Measurements from ENCODE around the gene SPNS1. TPM values are rescaled to one million over a fixed set of nuclear protein-coding genes. Genes with fewer than 3 reads are reported as not detected.
A peak's percentile ranks its signal among the peaks of the same experiment; 100 is the strongest.

SPNS1 gene
- total RNA-seq, 2 experiments from 2014 or later, result 24.8 to 26.1 TPM

GRCh38 chr16:29025218-29025617 is 50.6 kb downstream of the SPNS1 start:
- Mint-ChIP-seq H3K27ac (peak overlapping the region; percentile 77), H3K27me3 (no peaks in the 10 kb centered on the region), H3K36me3 (ENCODE audit: low read depth) (no peaks in the 10 kb centered on the region), H3K9me3 (no peaks in the 10 kb centered on the region), H3K4me1 (peaks cover 72% of the 10 kb centered on the region), H3K4me3 (peak overlapping the region; percentile 8)
- DNase-seq, result peak; percentile 32
- CTCF ChIA-PET, result interaction anchor here (0.9 to 1.1 kb wide), 2 partner anchors 15 to 48 kb away, joined by 3 to 4 read pairs; no protein-coding TSS in a partner anchor
- POLR2A ChIA-PET, result interaction anchor here (0.6 kb wide), 1 partner anchor 1472 kb away, joined by 3 read pairs; no protein-coding TSS in a partner anchor

GRCh38 chr16:29025735-29026134 is 51.2 kb downstream of the SPNS1 start:
- Mint-ChIP-seq H3K27me3 (no peaks in the 10 kb centered on the region), H3K9me3 (no peaks in the 10 kb centered on the region), H3K27ac (peak overlapping the region; percentile 77), H3K36me3 (ENCODE audit: low read depth) (no peaks in the 10 kb centered on the region), H3K4me1 (peaks cover 72% of the 10 kb centered on the region), H3K4me3 (no peak overlapping the region)
- DNase-seq, result no peak
- POLR2A ChIA-PET, result no interaction called here
- CTCF ChIA-PET, result interaction anchor here (0.9 kb wide), 1 partner anchor 48 kb away, joined by 3 read pairs; no protein-coding TSS in a partner anchor

GRCh38 chr16:29028457-29029167 is 54.0 kb downstream of the SPNS1 start:
- Mint-ChIP-seq H3K9me3 (no peaks in the 10 kb centered on the region), H3K27ac (peak overlapping the region; percentile 81), H3K4me1 (peaks cover 46% of the 10 kb centered on the region), H3K36me3 (ENCODE audit: low read depth) (no peaks in the 10 kb centered on the region), H3K27me3 (no peaks in the 10 kb centered on the region), H3K4me3 (no peak overlapping the region)
- ChIA-PET CTCF (interaction anchor here (0.6 to 1.2 kb wide), 4 partner anchors 15 to 1758 kb away, joined by 3 to 4 read pairs (median 4); no protein-coding TSS in a partner anchor), POLR2A (no interaction called here)
- DNase-seq, result peak; percentile 2

- POLR2A ChIA-PET, result no interaction called here
- peak; percentile 47 for DNase-seq
- Mint-ChIP-seq H3K36me3 (ENCODE audit: low read depth) (no peaks in the 10 kb centered on the region), H3K9me3 (no peaks in the 10 kb centered on the region), H3K4me1 (peaks cover 38% of the 10 kb centered on the region), H3K27me3 (no peaks in the 10 kb centered on the region), H3K4me3 (no peak overlapping the region), H3K27ac (peak overlapping the region; percentile 69)
- CTCF ChIA-PET, result interaction anchor here (0.6 to 1.2 kb wide), 4 partner anchors 15 to 1758 kb away, joined by 3 to 4 read pairs (median 4); no protein-coding TSS in a partner anchor
Measured at GRCh38 chr16:29029168-29029994, 54.8 kb downstream of the SPNS1 start.

GRCh38 chr16:29030086-29030840 is 55.7 kb downstream of the SPNS1 start:
- no peak overlapping the region for H3K4me3 Mint-ChIP-seq
- POLR2A ChIA-PET, result interaction anchor here (0.6 kb wide), 1 partner anchor 42 kb away, joined by 4 read pairs; no protein-coding TSS in a partner anchor
- no peaks in the 10 kb centered on the region for H3K27me3 Mint-ChIP-seq
- no peak overlapping the region for H3K27ac Mint-ChIP-seq
- CTCF ChIA-PET, result no interaction called here
- H3K36me3 Mint-ChIP-seq (ENCODE audit: low read depth), result no peaks in the 10 kb centered on the region
- no peak for DNase-seq
- no peaks in the 10 kb centered on the region for H3K9me3 Mint-ChIP-seq
- H3K4me1 Mint-ChIP-seq, result peaks cover 30% of the 10 kb centered on the region

Other genes with a start within 250 kb of the SPNS1 start
- 1 to 10 TPM; 2.5 to 2.6 TPM for gene NPIPB9, start 223.0 kb upstream of the SPNS1 start, total RNA-seq
- gene ATXN2L, start 151.8 kb upstream of the SPNS1 start, total RNA-seq, result 100 to 1,000 TPM; 257 to 265 TPM
- 100 to 1,000 TPM; 105 to 125 TPM for gene TUFM, start 128.4 kb upstream of the SPNS1 start, total RNA-seq
- gene SH2B1, start 110.9 kb upstream of the SPNS1 start, total RNA-seq, result 10 to 100 TPM; 62.6 to 66.6 TPM
- 1 to 10 TPM; 1.3 to 2.7 TPM for gene ATP2A1, start 96.3 kb upstream of the SPNS1 start, total RNA-seq
- 10 to 100 TPM; 16.8 to 21.1 TPM for gene RABEP2, start 49.5 kb upstream of the SPNS1 start, total RNA-seq
- under 1 TPM in 1 of 2 experiments, not detected in 1; 0.12 TPM for gene CD19, start 42.8 kb upstream of the SPNS1 start, total RNA-seq
- gene NFATC2IP, start 23.8 kb upstream of the SPNS1 start, total RNA-seq, result 100 to 1,000 TPM; 114 to 130 TPM
- 100 to 1,000 TPM; 365 to 379 TPM for gene LAT, start 10.3 kb downstream of the SPNS1 start, total RNA-seq